AG04450 (cell line): Measurements from ENCODE around the gene MORN4. TPM values are rescaled to one million over a fixed set of nuclear protein-coding genes. Genes with fewer than 3 reads are reported as not detected.

Experiments
- CTCF ChIA-PET: fragments of 300-600, 350-600 bp; formaldehyde crosslinking; extraction: SDS; loops from one replicate; lab custom pipeline; 2022; ENCODE audit warnings: antibody characterized with exemption, inconsistent platforms; lab: Charles Lee
- POLR2A ChIA-PET: fragments of 350-600 bp; formaldehyde crosslinking; extraction: SDS; loops from one replicate; lab custom pipeline; 2021; ENCODE audit warnings: antibody characterized with exemption, inconsistent platforms; lab: Yijun Ruan, JAX
- DNase-seq: peaks from one replicate; pipeline ENCODE4 v3.0.0-alpha.2; 2011; ENCODE audit warnings: low read depth, low spot score
- H3K27ac ChIP-seq: one replicate; pipeline ENCODE4 v1.5.1; 2012; ENCODE audit warnings: low read depth, low read length, control low read depth
- H3K27me3 ChIP-seq: one replicate; pipeline ENCODE4 v1.6.0; 2012; ENCODE audit warnings: low read length; ENCODE audit not compliant: control insufficient read depth, insufficient read depth
- H3K4me3 ChIP-seq: 2 replicates; pipeline ENCODE4 v1.5.1; 2011; ENCODE audit warnings: mild to moderate bottlenecking, low read depth, low read length, control low read depth
- H3K9me3 ChIP-seq: 2 replicates; pipeline ENCODE4 v1.5.1; 2012; ENCODE audit warnings: low read length; ENCODE audit not compliant: control insufficient read depth, insufficient read depth
- CTCF ChIP-seq: IDR thresholded peaks from 2 replicates; pipeline ENCODE4 v1.5.1; 2011; ENCODE audit warnings: low read depth, low read length, control low read depth, inconsistent platforms
- polyA plus RNA-seq: library from polyadenylated mRNA; depleted of rRNA; stranded (reverse); fragments of >200 nt; gene quantifications from 2 replicates; pipeline ENCODE4 v1.2.3, GENCODE V29; 2011

The MORN4 gene
- polyA plus RNA-seq, 1 experiment, result 16.0 TPM

DNA sequence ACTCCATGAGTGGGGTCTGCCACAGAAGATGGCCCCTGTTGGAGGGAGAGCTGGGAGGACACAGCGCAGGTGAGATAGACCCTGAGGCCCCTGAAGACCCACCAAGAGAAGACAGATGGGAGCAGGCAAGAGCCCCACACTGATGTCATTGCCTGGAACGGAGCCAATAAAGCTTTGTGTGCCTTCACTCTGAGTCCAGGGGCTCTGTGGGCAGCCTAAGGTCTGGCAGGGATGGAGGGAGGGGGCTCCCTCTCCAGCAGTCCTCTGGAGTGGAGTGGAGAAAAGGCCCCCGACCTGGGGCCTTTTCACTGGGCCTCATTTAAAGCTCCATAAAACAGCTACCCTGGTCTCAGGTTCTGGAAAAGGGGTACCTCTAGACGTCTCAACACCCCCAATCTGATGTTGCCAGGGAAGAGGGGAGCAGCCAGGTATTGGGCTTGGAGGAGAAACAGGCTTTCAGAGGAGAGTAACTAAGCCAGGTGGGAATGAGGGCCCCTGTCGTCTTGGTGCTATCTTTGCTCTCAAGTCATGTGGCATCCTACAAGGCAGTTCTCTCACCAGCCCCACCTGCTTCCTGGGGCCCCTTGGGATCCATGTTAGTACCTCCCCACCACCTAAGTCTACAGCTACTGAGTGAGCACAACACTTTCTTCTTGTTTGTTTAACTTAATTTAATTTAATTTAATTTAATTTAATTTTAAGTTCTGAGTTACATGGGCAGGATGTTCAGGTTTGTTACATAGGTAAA is 42.4 kb downstream of the MORN4 start:
- CTCF ChIA-PET, result interaction anchor here (1.7 kb wide), 1 partner anchor 18 kb away, joined by 7 read pairs; the partner anchor contains the start of gene ANKRD2
- H3K27ac ChIP-seq, result no peak overlapping the region
- TF ChIP-seq CTCF, result no peak
- DNase-seq, result no peak
- POLR2A ChIA-PET, result no interaction called here
- H3K4me3 ChIP-seq, result no peak overlapping the region
- H3K9me3 ChIP-seq, result no peaks in the 10 kb centered on the region
- H3K27me3 ChIP-seq, result no peaks in the 10 kb centered on the region

GRCh38 chr10:97590082-97590747 is 43.1 kb downstream of the MORN4 start:
- CTCF ChIA-PET, result interaction anchor here (1.7 kb wide), 1 partner anchor 18 kb away, joined by 7 read pairs; the partner anchor contains the start of gene ANKRD2
- Histone ChIP-seq H3K9me3 (no peaks in the 10 kb centered on the region), H3K27ac (no peak overlapping the region), H3K27me3 (no peaks in the 10 kb centered on the region), H3K4me3 (no peak overlapping the region)
- POLR2A ChIA-PET, result no interaction called here
- DNase-seq, result no peak
- no peak for TF ChIP-seq CTCF

DNA sequence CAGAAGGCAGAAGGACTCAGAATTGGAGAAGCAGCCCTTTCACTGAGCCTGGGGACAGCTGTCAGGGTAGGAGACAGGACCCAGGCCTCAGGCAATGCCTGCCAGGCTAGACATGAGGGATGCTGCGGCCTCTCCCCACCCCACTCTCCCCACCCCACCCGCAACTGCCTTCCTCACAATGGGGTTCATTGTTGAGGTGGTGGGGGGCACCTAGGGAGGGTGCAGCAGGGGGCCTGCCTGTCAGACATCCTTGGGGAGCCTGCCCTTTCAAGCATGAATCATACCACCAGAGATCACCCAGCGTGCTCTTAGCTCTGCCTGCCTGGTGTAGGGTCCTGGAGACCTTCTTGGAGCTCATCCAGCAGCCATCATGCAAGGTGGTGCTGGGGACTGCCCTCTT is 43.8 kb downstream of the MORN4 start, which contains the start of gene C10orf62:
C10orf62 (plus strand) TSS at position 243 of the 400 bp plus-strand sequence. CDS start 177 bp downstream, outside the sequence.
- CTCF ChIA-PET, result no interaction called here

DNA sequence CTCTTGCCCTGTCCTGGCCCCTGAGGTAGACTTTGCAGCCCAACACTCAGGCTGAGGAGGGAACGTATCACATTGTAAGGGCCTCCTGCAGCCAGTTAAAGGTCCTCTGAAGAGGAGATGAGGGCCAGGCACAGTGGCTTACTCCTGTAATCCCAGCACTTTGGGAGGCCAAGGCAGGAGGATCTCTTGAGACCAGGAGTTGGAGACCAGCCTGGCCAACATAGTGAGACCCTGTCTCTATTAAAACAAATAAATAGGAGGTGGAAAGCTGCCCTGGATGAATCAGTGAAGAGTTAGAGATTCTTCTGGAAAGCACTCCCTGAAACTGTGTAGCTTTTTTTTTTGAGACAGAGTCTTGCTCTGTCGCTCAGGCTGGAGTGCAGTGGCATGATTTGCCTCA is 46.1 kb downstream of the MORN4 start:
- Histone ChIP-seq H3K4me3 (no peak overlapping the region), H3K9me3 (no peaks in the 10 kb centered on the region), H3K27ac (no peak overlapping the region), H3K27me3 (no peaks in the 10 kb centered on the region)
- DNase-seq, result no peak
- ChIA-PET POLR2A (no interaction called here), CTCF (interaction anchor here (1.2 kb wide), 1 partner anchor 15 kb away, joined by 4 read pairs; the partner anchor contains the start of gene ANKRD2)
- TF ChIP-seq CTCF, result no peak

More for the DNA sequence above, 43.8 kb downstream of the MORN4 start, which contains the start of gene C10orf62:
- H3K27ac ChIP-seq, result no peak within 1 kb of the TSS
- H3K9me3 ChIP-seq, result no peaks in the 10 kb centered on the region
- POLR2A ChIA-PET, result no interaction called here
- H3K4me3 ChIP-seq, result no peak within 1 kb of the TSS
- no peak for TF ChIP-seq CTCF
- no peaks in the 10 kb centered on the region for H3K27me3 ChIP-seq
- no peak for DNase-seq

GRCh38 chr10:97585439-97585811 is 47.9 kb downstream of the MORN4 start:
- DNase-seq, result no peak
- Histone ChIP-seq H3K27ac (no peak overlapping the region), H3K27me3 (no peaks in the 10 kb centered on the region), H3K9me3 (no peaks in the 10 kb centered on the region), H3K4me3 (no peak overlapping the region)
- ChIA-PET POLR2A (no interaction called here), CTCF (interaction anchor here (2.9 kb wide), 1 partner anchor 14 kb away, joined by 12 read pairs; the partner anchor contains the start of gene ANKRD2)
- TF ChIP-seq CTCF, result no peak
